Pons (tissue), 1 donor: ENCODE results near the gene AMMECR1.
"Not testable (repeated sequence)": the region's sequence is repeated elsewhere in the genome, so short reads cannot be mapped to it uniquely, and the experiment has no call there.

Source experiments
- DNase-seq: peaks from one replicate; pipeline ENCODE4 v3.0.0-alpha.2; 2016; ENCODE audit warnings: low spot score

AMMECR1 gene

DNA sequence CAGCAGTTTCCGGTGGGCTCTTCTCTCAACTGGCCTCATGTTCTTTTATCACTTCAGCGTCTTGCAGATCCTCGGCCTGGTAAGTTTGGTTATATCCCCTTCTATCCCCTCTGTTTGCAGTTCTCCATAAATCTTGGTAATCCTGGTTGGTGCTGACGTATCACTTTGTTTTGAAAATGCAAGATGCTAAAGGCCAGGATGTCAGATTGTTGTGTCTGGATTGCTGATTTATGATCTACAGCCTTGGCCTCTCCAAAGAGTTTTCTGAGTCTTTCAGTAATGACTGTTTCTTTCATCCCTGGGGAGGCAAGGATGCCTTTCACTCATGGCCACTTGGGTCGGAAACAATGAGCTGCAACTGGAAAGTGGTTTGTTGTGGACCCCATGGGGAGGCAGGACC is 146.4 kb downstream of the AMMECR1 start:
- no peak for DNase-seq

DNA sequence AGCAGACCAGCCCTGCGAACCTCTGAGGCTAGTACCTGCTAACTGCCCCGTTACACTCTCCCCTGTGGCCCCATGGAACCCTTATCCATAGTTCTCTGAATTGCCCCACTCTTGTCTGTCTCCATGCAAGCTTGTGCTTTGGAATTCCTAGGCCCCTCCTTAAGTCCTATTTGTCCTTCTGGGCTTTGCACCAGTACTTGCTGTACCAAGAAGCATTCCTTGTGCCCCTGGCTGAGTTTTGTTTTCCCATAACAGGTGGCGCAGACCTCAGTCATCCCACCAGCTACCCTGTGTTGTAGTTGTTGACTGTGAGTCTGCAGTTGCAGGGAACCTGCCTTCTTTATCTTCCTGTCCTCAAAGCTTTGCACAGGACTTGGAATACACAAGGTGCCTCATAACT is 147.9 kb downstream of the AMMECR1 start:
- no peak for DNase-seq

DNA sequence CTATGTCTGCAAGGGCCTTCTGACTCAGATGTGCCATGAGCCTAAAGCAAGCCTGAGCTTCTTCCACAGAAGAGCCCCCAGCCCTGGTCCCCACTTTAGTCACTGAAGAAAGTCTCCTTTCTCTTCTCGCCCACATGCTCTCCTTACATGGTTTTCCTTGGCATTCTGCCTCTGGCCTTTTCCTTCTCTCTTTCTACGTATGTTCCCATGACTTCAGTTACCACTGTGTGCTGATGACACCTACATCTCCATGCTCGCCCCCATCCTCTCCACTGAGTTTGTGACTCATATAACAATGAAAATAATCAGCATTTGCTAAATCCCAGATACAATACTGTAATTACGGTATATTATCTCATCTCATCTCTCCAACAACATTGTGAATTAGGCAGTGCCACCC is 149.3 kb downstream of the AMMECR1 start:
- no peak for DNase-seq

DNA sequence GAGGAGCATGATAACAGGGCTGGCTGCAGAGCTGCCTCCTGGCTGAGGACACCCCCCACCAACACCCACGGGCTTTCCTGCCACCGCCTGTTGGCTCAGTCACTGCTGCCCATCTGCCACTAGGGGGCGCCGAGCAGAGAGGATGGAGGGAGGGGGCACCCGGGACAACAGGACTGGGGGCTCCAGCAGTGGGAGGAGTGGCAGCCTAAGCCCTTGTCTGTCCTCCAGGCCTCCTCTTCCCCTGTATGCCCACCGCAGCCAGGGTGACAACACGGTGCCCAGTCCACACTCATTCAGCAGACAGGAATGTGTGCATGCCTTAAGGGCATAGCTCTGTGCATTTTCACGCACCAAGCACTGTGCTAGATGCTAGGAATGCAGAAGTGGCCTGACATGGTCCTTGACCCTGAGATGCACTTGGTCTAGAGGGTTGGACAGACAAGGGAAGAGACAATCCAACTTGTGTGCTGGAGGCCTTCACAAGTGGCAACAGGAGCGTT is 149.9 kb downstream of the AMMECR1 start:
- no peak for DNase-seq

DNA sequence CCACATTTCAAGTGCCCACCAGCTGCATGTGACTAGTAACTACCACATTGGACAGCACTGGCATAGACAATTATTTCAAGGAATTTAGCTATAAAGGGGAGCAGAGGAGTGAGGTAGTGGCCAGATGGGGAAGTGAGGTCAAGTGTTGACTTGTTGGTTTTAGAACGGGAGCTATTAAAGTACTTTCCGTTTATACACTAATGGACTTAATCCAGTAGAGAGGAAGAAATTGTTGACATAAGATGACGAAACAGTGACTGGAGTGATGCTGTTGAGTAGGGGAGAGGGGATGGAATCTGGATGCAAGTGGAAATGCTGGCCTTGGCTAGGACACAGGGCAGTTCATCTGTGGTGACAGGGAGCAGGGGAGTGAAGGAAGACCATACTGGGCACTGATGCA is 154.4 kb downstream of the AMMECR1 start:
- DNase-seq, result no peak

DNA sequence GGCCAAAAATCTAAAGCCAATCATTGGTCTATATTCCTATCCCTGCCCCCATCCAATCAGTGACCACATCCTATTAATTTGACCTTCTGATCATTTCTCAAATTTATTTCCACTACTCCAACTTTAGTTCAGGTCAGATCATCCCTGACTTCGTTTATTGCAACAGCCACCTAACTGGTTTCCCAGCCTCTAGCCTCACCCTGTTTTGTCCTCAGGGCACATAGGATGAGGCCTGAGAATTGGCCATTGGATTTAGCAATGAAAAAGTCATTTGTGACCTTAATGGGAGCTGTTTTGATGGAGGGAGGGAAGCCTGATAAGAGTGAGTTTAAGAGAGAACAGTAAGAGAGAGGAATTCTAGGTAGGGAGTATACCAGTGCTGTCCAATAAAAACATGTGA is 155.0 kb downstream of the AMMECR1 start:
- DNase-seq, result no peak

DNA sequence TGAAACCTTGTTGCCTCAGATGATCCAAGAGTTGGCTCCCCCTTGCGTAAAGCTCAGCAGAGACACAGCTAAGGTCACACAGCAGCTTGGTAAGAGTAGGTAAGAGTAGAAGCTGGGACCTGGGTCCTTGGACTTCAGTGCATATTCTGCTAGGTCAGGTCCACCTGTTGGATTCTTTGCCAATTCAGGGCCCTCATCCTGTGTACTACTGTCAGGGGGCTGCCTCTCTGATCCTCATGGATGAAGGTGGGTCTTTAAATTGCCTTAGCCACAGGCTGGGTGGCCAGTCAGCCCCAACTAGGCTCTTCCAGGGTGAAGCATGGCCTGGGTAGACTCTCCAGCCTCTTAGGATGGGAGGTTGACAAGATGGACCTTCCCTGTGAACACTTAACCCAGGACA is 155.8 kb downstream of the AMMECR1 start:
- DNase-seq, result no peak

DNA sequence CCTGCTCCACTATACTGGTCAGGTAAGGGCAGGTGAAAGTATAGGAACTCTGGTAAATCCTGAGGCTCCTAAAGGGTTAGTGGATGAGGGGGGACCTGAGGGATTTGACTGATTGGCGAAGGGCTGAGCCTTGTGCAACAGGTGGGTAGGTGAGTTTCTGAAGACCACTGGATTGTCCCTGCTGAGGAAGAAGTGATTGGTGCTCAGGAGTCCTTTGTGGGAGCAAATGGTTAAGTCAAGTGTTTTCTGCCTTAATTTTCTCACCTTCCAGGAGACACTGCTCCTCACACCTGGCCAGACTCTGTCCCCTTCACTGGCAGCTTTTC is 156.6 kb downstream of the AMMECR1 start:
- DNase-seq, result no peak

DNA sequence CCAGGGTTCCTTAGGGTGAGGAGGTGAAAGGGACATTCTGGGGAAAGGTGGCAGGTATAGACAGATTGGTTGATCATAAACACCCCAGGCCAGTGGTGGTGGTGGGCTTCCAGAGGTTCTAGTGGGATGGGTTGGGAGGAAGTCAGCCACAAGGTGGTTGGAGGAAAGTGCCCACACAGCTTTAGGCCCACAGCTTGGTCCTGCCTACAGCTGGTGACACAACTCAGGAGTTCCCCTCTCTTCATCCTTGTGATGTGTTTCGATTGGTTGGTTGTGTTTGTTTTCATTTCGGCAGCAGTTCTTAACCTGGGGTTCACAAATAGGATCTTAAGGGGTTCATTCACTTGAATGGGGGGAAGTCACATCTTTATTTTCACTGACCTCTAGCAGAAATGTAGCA is 158.0 kb downstream of the AMMECR1 start:
- DNase-seq, result no peak

DNA sequence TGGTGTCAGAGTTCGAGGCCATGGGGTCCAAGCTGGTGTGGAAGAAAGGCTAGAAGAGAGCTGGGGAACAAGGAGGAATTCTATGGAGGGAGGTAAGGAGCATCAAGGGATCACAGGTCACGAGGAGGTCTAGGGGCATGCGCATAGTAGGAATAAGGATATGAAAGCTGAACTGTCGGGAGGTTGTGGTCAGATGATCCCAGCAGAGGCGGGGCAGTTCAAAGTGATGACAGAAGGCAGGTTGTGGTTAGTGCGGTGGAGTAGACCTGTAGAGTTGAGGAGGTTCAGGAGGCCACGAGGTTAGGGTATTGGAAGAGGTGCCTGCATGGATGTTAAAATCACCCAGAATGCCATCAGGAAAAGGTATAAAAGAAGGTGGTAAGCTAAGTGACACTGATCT is 158.7 kb downstream of the AMMECR1 start:
- DNase-seq, result no peak

DNA sequence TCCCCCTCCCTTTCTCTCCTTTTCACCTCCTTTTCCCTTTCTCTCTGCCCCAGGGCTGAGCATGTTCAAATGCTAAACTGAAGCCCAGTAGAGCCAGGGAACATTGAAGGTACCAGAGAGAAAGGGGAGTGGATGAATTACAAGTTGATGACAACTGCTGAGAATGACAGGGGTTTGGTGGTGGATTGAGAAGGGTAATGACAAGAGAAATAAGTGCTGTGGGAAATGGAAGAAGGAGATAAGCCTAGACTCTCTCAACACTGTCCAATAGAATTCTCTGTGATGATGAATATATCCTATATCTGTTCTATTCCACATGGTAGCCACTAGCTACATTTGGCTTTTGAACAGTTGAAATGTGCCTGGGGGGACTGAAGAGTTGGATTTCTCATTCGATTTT is 160.4 kb downstream of the AMMECR1 start:
- DNase-seq, result no peak

DNA sequence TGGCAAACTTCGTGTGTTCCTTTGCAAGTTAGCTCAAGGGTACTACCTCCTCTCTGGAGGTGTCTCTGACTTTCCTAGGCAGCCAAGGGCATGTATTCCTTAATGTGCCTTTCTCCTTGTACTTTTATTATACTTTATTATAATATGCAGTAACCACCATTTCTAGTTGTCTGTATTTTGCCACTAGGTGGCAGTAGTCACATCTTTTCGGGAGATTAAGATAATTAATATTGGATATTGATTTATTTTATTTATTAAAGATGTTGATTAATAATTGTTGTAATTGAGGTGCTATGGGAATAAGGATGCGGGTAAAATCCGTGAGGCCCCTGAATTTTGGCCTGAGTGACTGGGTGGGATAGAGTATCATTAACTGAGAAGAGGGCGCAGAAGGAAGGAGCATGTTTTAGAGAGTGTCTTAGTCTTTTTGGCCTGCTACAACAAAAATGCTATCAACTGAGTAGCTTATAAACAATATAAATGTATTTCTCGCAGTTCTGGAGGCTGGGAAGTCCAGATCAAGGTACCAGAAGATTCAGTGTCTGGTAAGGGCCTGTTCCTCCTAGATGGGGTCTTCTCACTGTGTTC is 161.6 kb downstream of the AMMECR1 start:
- no peak for DNase-seq

DNA sequence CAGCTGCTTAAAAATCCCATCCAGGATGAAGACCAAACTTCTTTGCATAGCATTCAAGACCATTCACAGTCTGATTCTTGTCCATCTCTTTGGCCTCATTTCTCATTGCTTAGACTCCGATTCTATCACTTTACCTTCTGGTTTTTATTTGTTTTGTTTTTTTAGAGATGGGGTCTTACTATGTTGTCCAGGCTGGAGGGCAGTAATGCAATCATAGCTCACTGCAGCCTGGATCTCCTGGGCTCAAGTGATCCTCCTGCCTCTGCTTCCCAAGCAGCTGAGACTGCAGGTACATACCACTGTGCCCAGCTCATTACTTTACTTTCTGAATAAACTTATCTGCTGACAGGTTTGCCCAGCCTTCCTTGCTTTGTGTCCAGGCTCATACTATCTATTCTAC is 162.1 kb downstream of the AMMECR1 start:
- DNase-seq, result no peak

DNA sequence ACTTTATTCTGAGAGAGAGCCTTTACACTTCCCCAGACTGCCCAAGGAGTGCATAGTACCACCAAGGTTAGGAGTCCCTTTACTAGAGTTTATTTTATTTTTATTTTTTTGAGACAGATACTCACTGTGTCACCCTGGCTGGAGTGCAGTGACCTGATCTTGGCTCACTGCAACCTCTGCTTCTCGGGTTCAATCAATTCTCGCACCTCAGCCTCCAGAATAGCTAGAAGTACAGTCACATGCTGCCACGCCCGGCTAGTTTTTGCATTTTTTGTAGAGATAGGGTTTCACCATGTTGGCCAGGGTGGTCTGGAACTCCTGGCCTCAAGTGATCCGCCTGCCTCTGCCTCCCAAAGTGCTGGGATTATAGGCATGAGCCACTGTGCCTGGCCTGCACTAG is 163.6 kb downstream of the AMMECR1 start:
- not testable (repeated sequence) for DNase-seq

DNA sequence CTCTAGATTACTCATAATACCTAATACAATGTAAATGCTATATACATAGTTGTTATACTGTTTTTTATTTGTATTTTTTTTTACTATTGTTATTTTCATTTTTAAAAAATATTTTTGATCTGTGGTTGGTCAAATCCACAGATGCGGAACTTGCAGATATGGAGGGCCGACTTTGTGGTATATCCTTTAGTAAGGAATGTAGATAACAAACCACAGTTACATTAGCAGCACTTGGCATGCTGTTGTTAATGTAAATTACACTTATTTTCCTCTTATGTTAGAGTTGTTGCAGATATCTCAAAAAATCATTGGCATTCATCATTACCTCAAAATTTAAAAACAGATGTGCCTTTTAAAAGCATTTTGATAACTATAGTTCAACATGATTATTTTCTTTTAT is 164.0 kb downstream of the AMMECR1 start:
- DNase-seq, result no peak

DNA sequence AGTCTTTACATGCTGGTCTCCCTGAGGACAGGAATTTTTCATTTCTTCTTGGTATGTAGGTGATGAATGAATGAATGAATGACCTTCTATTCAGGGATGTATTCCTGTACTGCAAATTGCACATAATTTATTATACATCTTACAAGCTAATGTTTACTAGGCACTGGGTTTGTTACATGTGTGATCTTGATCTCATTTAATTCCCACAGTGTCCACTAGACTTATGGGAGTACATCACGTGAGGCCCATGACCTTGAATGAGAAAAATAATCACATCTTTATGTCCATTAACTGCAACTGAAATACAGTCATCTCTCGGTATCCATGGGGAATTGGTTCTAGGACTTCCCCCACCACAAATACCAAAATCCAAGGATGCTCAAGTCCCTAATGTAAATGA is 164.6 kb downstream of the AMMECR1 start:
- DNase-seq, result no peak

DNA sequence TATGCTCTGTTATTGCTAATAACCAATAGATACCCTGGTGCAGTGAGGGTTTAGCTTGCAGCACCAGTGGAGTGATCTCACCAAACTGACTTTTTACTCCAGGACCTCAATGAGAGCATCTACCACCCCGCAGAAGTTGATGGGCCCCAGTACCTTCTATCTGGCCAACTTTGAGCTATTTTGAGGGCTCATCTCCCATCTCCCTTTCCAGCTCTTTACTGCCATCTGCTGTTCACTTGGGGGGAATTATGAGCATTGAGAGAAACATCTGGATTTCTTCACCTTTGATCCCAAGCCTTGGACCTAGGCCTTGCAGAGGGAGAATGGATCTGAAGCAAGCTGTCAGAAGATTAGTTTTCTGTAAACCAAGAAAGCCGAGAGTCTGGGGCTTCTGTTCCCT is 171.4 kb downstream of the AMMECR1 start:
- peak; percentile 72 for DNase-seq

DNA sequence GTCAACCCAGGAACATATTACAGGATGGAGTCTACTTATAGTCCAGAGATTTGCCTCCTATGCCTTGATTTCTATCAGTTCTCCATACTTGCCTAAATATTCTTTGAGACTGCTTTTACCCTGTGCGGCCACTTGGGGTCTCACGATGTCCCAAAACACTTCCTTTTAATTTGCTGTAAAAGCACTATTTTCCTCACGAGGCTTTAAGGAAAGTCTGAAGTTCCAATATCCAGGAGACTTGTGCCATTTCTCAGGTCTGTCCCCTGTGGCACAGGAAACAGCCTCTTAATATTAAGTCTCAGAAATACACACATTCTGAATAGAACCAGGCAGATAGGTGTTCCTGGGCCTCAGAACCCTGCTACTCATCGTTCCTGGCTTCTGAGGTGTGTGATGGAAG is 172.0 kb downstream of the AMMECR1 start:
- peak; percentile 13 for DNase-seq

DNA sequence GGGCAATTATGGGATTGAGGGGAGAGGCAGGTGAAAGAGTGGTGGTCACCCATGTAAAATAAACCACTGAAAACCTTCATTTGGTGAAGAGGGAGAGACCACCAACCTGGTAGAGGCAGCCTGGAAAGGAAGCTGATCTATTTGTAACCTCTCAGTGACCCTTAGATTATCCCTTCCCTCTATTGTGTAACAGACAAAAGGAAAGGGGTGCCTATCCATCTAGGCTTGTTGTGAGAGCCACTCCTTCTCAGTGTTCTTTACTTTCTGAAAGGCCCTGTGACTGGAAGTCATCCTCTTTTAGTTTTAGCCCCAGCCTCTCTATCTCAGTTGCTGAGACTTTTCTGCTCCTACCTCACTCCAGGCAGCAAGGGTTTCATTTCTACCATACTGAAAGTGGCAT is 172.6 kb downstream of the AMMECR1 start:
- DNase-seq, result no peak
